ENCODE measurements around the gene SPATA13. TPM values are rescaled to one million over a fixed set of nuclear protein-coding genes. Genes with fewer than 3 reads are reported as not detected.

The SPATA13 gene
- total RNA-seq, 3 donors from 2014 or later, result 35.2 to 59.5 (median 35.6) TPM

- no peak for TF ChIP-seq CTCF (IDR thresholded peaks at IDR 0.05)
- Histone ChIP-seq H3K4me1 (ENCODE audit: low read depth) (no peaks in the 10 kb centered on the region), H3K9me3 (no peaks in the 10 kb centered on the region), H3K4me3 (no peak overlapping the region), H3K36me3 (ENCODE audit: low read depth) (no peaks in the 10 kb centered on the region)
- intact Hi-C loops (cut with DNase I, micrococcal nuclease), result no loop called here
- no peak for ATAC-seq
- no peak for DNase-seq
These were observed 19.1 kb upstream of the SPATA13 start for GRCh38 chr13:24141333-24141910.

DNA sequence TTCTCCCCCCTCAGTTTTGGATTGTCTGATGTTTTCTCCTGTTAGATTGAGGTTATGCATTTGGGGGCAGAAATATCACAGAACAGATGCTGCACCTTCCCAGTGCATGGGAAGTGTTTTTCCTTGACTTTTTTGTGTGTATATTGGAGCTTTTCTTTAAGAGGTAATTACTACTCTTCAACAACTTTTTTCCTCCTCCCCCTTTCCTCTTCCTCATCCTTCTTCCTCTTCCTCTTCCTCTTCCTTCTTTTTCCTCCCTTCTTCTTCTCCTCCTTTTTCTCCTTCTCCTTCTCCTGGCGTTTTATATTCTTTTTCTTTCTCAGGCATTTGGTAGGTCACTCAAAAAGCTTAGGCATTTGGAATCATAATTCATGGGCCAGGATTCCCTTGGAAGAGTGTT lies 18.1 kb upstream of the SPATA13 start:
- no peaks in the 10 kb centered on the region for H3K9me3 ChIP-seq
- DNase-seq (no peak), ATAC-seq (no peak)
- intact Hi-C loops (cut with DNase I, micrococcal nuclease), result no loop called here
- H3K4me1 ChIP-seq (ENCODE audit: low read depth), result peaks cover 5% of the 10 kb centered on the region
- no peaks in the 10 kb centered on the region for H3K36me3 ChIP-seq (ENCODE audit: low read depth)
- TF ChIP-seq CTCF (IDR thresholded peaks at IDR 0.05), result no peak
- no peak overlapping the region for H3K4me3 ChIP-seq

DNA sequence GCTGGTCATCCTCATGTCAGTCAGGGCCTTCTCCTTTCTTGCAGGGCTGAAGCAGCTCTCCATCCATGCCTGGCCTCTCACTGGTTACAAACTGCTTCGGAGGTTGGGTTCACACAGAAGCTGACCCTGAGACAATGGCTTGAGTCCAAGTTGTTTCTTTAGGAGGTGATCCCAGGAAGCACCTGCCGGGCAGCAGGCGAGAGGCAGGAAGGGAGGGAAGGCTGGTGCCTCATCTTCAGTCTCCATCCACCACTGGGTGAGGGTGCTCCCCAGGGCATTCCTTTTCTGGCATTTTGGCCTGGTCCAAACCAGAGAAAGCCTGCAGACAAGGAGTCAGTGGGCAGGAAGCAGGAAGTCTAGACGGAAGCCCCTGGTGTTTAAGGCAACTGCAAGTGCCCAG lies 17.6 kb upstream of the SPATA13 start:
- ATAC-seq (no peak), DNase-seq (no peak)
- Histone ChIP-seq H3K9me3 (no peaks in the 10 kb centered on the region), H3K36me3 (ENCODE audit: low read depth) (no peaks in the 10 kb centered on the region), H3K4me1 (ENCODE audit: low read depth) (peaks cover 9% of the 10 kb centered on the region), H3K4me3 (no peak overlapping the region)
- no peak for TF ChIP-seq CTCF (IDR thresholded peaks at IDR 0.05)
- intact Hi-C loops (cut with DNase I, micrococcal nuclease), result no loop called here

DNA sequence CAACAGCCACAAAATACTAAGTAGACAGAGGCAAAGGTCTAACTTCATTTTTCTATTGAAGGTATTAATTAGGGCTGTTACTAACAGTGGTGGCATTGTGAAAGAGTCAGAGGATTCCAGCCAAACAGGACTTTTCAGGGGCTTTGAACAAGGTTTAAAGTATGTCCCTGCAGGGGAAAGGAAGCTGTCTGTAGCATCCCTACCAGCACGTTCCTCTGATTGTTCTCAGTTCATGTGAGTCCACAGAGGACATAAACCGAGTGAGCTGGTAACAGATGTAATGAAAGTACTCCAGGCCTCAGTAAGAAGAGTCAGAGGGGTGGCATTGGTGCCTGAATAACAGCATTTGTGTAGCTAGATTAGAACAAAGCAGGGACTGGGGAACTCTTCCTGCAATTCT lies 15.3 kb upstream of the SPATA13 start:
- H3K4me3 ChIP-seq, result no peak overlapping the region
- intact Hi-C loops (cut with DNase I, micrococcal nuclease), result no loop called here
- TF ChIP-seq CTCF (IDR thresholded peaks at IDR 0.05), result no peak
- peaks cover 17% of the 10 kb centered on the region for H3K4me1 ChIP-seq (ENCODE audit: low read depth)
- no peaks in the 10 kb centered on the region for H3K36me3 ChIP-seq (ENCODE audit: low read depth)
- ATAC-seq (no peak), DNase-seq (no peak)
- H3K9me3 ChIP-seq, result no peaks in the 10 kb centered on the region

GRCh38 chr13:24145674-24146073 lies 14.8 kb upstream of the SPATA13 start:
- intact Hi-C loops (cut with DNase I, micrococcal nuclease), result no loop called here
- Histone ChIP-seq H3K4me3 (no peak overlapping the region), H3K4me1 (ENCODE audit: low read depth) (peaks cover 17% of the 10 kb centered on the region), H3K36me3 (ENCODE audit: low read depth) (no peaks in the 10 kb centered on the region), H3K9me3 (no peaks in the 10 kb centered on the region)
- DNase-seq (no peak), ATAC-seq (no peak)
- no peak for TF ChIP-seq CTCF (IDR thresholded peaks at IDR 0.05)

Data from mucosa of descending colon (tissue), 3 donors.